ENCODE measurements around the gene IGFBP7.
"Not testable (repeated sequence)": the region's sequence is repeated elsewhere in the genome, so short reads cannot be mapped to it uniquely, and the experiment has no call there.

The IGFBP7 gene

GRCh38 chr4:57073559-57073958 is 36.6 kb downstream of the IGFBP7 start:
- H3K4me3 ChIP-seq (ENCODE audit: low read length in 2 of 2) = no peak overlapping the region

GRCh38 chr4:57071326-57071725 is 38.9 kb downstream of the IGFBP7 start:
- no peaks in the 10 kb centered on the region for H3K9me3 ChIP-seq (ENCODE audit: control insufficient read depth in 2 of 2, low read length in 2 of 2)
- peaks cover 23% of the 10 kb centered on the region for H3K4me1 ChIP-seq (ENCODE audit: control insufficient read depth, insufficient read depth, low read length)
- no peak overlapping the region for H3K9ac ChIP-seq (ENCODE audit: low read length in 2 of 2)
- H3K27me3 ChIP-seq (ENCODE audit: control insufficient read depth in 1 of 2, insufficient read depth in 2 of 2, low read length in 2 of 2) = no peaks in the 10 kb centered on the region
- H3K4me3 ChIP-seq (ENCODE audit: low read length in 2 of 2) = no peak overlapping the region
- peaks cover 0 to 2% of the 10 kb centered on the region in 2 donors for H3K36me3 ChIP-seq (ENCODE audit: control insufficient read depth in 2 of 2, insufficient read depth in 2 of 2, low read length in 2 of 2)
- H3K27ac ChIP-seq (ENCODE audit: low read length) = no peak overlapping the region

More at GRCh38 chr4:57073559-57073958, 36.6 kb downstream of the IGFBP7 start:
- Histone ChIP-seq H3K9me3 (ENCODE audit: control insufficient read depth in 2 of 2, low read length in 2 of 2) (no peaks in the 10 kb centered on the region), H3K27ac (ENCODE audit: low read length) (no peak overlapping the region), H3K4me1 (ENCODE audit: control insufficient read depth, insufficient read depth, low read length) (peaks cover 30% of the 10 kb centered on the region), H3K36me3 (ENCODE audit: control insufficient read depth in 2 of 2, insufficient read depth in 2 of 2, low read length in 2 of 2) (peaks cover 0 to 2% of the 10 kb centered on the region in 2 donors), H3K9ac (ENCODE audit: low read length in 2 of 2) (no peak overlapping the region), H3K27me3 (ENCODE audit: control insufficient read depth in 1 of 2, insufficient read depth in 2 of 2, low read length in 2 of 2) (no peaks in the 10 kb centered on the region)

GRCh38 chr4:57070461-57070860 is 39.7 kb downstream of the IGFBP7 start:
- H3K27ac ChIP-seq (ENCODE audit: low read length) = no peak overlapping the region
- no peaks in the 10 kb centered on the region for H3K9me3 ChIP-seq (ENCODE audit: control insufficient read depth in 2 of 2, low read length in 2 of 2)
- peaks cover 29% of the 10 kb centered on the region for H3K4me1 ChIP-seq (ENCODE audit: control insufficient read depth, insufficient read depth, low read length)
- no peaks in the 10 kb centered on the region for H3K36me3 ChIP-seq (ENCODE audit: control insufficient read depth in 2 of 2, insufficient read depth in 2 of 2, low read length in 2 of 2)
- H3K4me3 ChIP-seq (ENCODE audit: low read length in 2 of 2) = no peak overlapping the region
- H3K9ac ChIP-seq (ENCODE audit: low read length in 2 of 2) = no peak overlapping the region
- no peaks in the 10 kb centered on the region for H3K27me3 ChIP-seq (ENCODE audit: control insufficient read depth in 1 of 2, insufficient read depth in 2 of 2, low read length in 2 of 2)

GRCh38 chr4:57068237-57068981 is 41.8 kb downstream of the IGFBP7 start:
- no peak overlapping the region for H3K9ac ChIP-seq (ENCODE audit: low read length in 2 of 2)
- H3K27me3 ChIP-seq (ENCODE audit: control insufficient read depth in 1 of 2, insufficient read depth in 2 of 2, low read length in 2 of 2) = no peaks in the 10 kb centered on the region
- peaks cover 29% of the 10 kb centered on the region for H3K4me1 ChIP-seq (ENCODE audit: control insufficient read depth, insufficient read depth, low read length)
- no peaks in the 10 kb centered on the region for H3K36me3 ChIP-seq (ENCODE audit: control insufficient read depth in 2 of 2, insufficient read depth in 2 of 2, low read length in 2 of 2)
- H3K9me3 ChIP-seq (ENCODE audit: control insufficient read depth in 2 of 2, low read length in 2 of 2) = no peaks in the 10 kb centered on the region
- no peak overlapping the region for H3K4me3 ChIP-seq (ENCODE audit: low read length in 2 of 2)
- peak overlapping the region; percentile 60 for H3K27ac ChIP-seq (ENCODE audit: low read length)

GRCh38 chr4:57065730-57066482 is 44.3 kb downstream of the IGFBP7 start:
- Histone ChIP-seq H3K9me3 (ENCODE audit: control insufficient read depth in 2 of 2, low read length in 2 of 2) (no peaks in the 10 kb centered on the region), H3K9ac (ENCODE audit: low read length in 2 of 2) (no peak overlapping the region), H3K4me1 (ENCODE audit: control insufficient read depth, insufficient read depth, low read length) (peaks cover 32% of the 10 kb centered on the region), H3K27me3 (ENCODE audit: control insufficient read depth in 1 of 2, insufficient read depth in 2 of 2, low read length in 2 of 2) (no peaks in the 10 kb centered on the region), H3K27ac (ENCODE audit: low read length) (peak overlapping the region; percentile 62), H3K36me3 (ENCODE audit: control insufficient read depth in 2 of 2, insufficient read depth in 2 of 2, low read length in 2 of 2) (no peaks in the 10 kb centered on the region), H3K4me3 (ENCODE audit: low read length in 2 of 2) (peak overlapping the region in 1 of 2 donors; percentile 40)

GRCh38 chr4:57064811-57065711 is 45.1 kb downstream of the IGFBP7 start:
- H3K4me3 ChIP-seq (ENCODE audit: low read length in 2 of 2) = peak overlapping the region in 1 of 2 donors; percentile 40
- H3K27ac ChIP-seq (ENCODE audit: low read length) = peak overlapping the region; percentile 62
- no peaks in the 10 kb centered on the region for H3K27me3 ChIP-seq (ENCODE audit: control insufficient read depth in 1 of 2, insufficient read depth in 2 of 2, low read length in 2 of 2)
- no peaks in the 10 kb centered on the region for H3K9me3 ChIP-seq (ENCODE audit: control insufficient read depth in 2 of 2, low read length in 2 of 2)
- H3K36me3 ChIP-seq (ENCODE audit: control insufficient read depth in 2 of 2, insufficient read depth in 2 of 2, low read length in 2 of 2) = no peaks in the 10 kb centered on the region
- H3K9ac ChIP-seq (ENCODE audit: low read length in 2 of 2) = no peak overlapping the region
- peaks cover 32% of the 10 kb centered on the region for H3K4me1 ChIP-seq (ENCODE audit: control insufficient read depth, insufficient read depth, low read length)

- Histone ChIP-seq H3K9ac (ENCODE audit: low read length in 2 of 2) (no peak overlapping the region), H3K27me3 (ENCODE audit: control insufficient read depth in 1 of 2, insufficient read depth in 2 of 2, low read length in 2 of 2) (no peaks in the 10 kb centered on the region), H3K9me3 (ENCODE audit: control insufficient read depth in 2 of 2, low read length in 2 of 2) (no peaks in the 10 kb centered on the region), H3K27ac (ENCODE audit: low read length) (peak overlapping the region; percentile 62), H3K4me1 (ENCODE audit: control insufficient read depth, insufficient read depth, low read length) (peaks cover 31% of the 10 kb centered on the region), H3K36me3 (ENCODE audit: control insufficient read depth in 2 of 2, insufficient read depth in 2 of 2, low read length in 2 of 2) (no peaks in the 10 kb centered on the region), H3K4me3 (ENCODE audit: low read length in 2 of 2) (no peak overlapping the region)
Measured at GRCh38 chr4:57064120-57064519, 46.1 kb downstream of the IGFBP7 start.

- peak overlapping the region; percentile 41 for H3K27ac ChIP-seq (ENCODE audit: low read length)
- H3K4me1 ChIP-seq (ENCODE audit: control insufficient read depth, insufficient read depth, low read length) = peaks cover 27% of the 10 kb centered on the region
- no peak overlapping the region for H3K4me3 ChIP-seq (ENCODE audit: low read length in 2 of 2)
- no peaks in the 10 kb centered on the region for H3K27me3 ChIP-seq (ENCODE audit: control insufficient read depth in 1 of 2, insufficient read depth in 2 of 2, low read length in 2 of 2)
- H3K9me3 ChIP-seq (ENCODE audit: control insufficient read depth in 2 of 2, low read length in 2 of 2) = no peaks in the 10 kb centered on the region
- H3K9ac ChIP-seq (ENCODE audit: low read length in 2 of 2) = no peak overlapping the region
- H3K36me3 ChIP-seq (ENCODE audit: control insufficient read depth in 2 of 2, insufficient read depth in 2 of 2, low read length in 2 of 2) = no peaks in the 10 kb centered on the region
Measured at GRCh38 chr4:57063518-57063917, 46.7 kb downstream of the IGFBP7 start.

GRCh38 chr4:57061395-57061794 is 48.8 kb downstream of the IGFBP7 start:
- Histone ChIP-seq H3K27ac (ENCODE audit: low read length) (no peak overlapping the region), H3K9ac (ENCODE audit: low read length in 2 of 2) (no peak overlapping the region), H3K4me1 (ENCODE audit: control insufficient read depth, insufficient read depth, low read length) (peaks cover 40% of the 10 kb centered on the region), H3K4me3 (ENCODE audit: low read length in 2 of 2) (no peak overlapping the region), H3K36me3 (ENCODE audit: control insufficient read depth in 2 of 2, insufficient read depth in 2 of 2, low read length in 2 of 2) (no peaks in the 10 kb centered on the region), H3K9me3 (ENCODE audit: control insufficient read depth in 2 of 2, low read length in 2 of 2) (no peaks in the 10 kb centered on the region), H3K27me3 (ENCODE audit: control insufficient read depth in 1 of 2, insufficient read depth in 2 of 2, low read length in 2 of 2) (no peaks in the 10 kb centered on the region)

- H3K4me1 ChIP-seq (ENCODE audit: control insufficient read depth, insufficient read depth, low read length) = peaks cover 40% of the 10 kb centered on the region
- not testable (repeated sequence) for H3K27me3 ChIP-seq (ENCODE audit: control insufficient read depth in 1 of 2, insufficient read depth in 2 of 2, low read length in 2 of 2); H3K36me3 ChIP-seq (ENCODE audit: control insufficient read depth in 2 of 2, insufficient read depth in 2 of 2, low read length in 2 of 2); H3K9me3 ChIP-seq (ENCODE audit: control insufficient read depth in 2 of 2, low read length in 2 of 2); H3K4me3 ChIP-seq (ENCODE audit: low read length in 2 of 2); H3K9ac ChIP-seq (ENCODE audit: low read length in 2 of 2)
- peak overlapping the region; percentile 19 for H3K27ac ChIP-seq (ENCODE audit: low read length)
Measured at GRCh38 chr4:57060717-57061067, 49.5 kb downstream of the IGFBP7 start.
